ENCODE results near the gene ZNF837.

- TF ChIP-seq ZNF512 (CRISPR knock-in tag; IDR thresholded peaks at IDR 0.05; ENCODE audit: borderline replicate concordance) = no peak
- no peak for TF ChIP-seq CTCF (IDR thresholded peaks at IDR 0.05)
- TF ChIP-seq ZBTB43 (CRISPR knock-in tag; IDR thresholded peaks at IDR 0.05) = no peak
- no peak for TF ChIP-seq HMGXB4 (CRISPR knock-in tag; IDR thresholded peaks at IDR 0.05)
- no peak for TF ChIP-seq USF1 (CRISPR knock-in tag; IDR thresholded peaks at IDR 0.05)
These were observed 51.8 kb downstream of the ZNF837 start for GRCh38 chr19:58328999-58329398.
